ENCODE measurements around the gene SNCB. TPM values are rescaled to one million over a fixed set of nuclear protein-coding genes. Genes with fewer than 3 reads are reported as not detected.

SNCB gene
- total and polyA plus RNA-seq, 2 of the 4 experiments (the other 2 are of a cell fraction) = 0.41 TPM; not detected in 1

- Histone ChIP-seq H2BK20ac (ENCODE audit: low read depth, low read length) (no peak overlapping the region), H2BK120ac (ENCODE audit: low read depth, low read length) (no peak overlapping the region), H3K36me3 (ENCODE audit: control insufficient read depth, insufficient read depth, low read length) (peaks cover 10% of the 10 kb centered on the region; the same call in 1 of the 2 replicates), H3K18ac (ENCODE audit: low read depth, low read length) (no peak overlapping the region), H3K9me1 (ENCODE audit: insufficient read depth, low read length) (peaks cover 3% of the 10 kb centered on the region; the same call in 1 of the 2 replicates), H4K5ac (ENCODE audit: low read depth, low read length) (no peak overlapping the region), H3K9me3 (ENCODE audit: control insufficient read depth, insufficient read depth, low read length) (no peaks in the 10 kb centered on the region), H2BK15ac (ENCODE audit: low read depth, low read length) (no peak overlapping the region), H3K27me3 (ENCODE audit: control insufficient read depth, insufficient read depth, low read length) (no peaks in the 10 kb centered on the region), H3K27ac (ENCODE audit: insufficient read depth, low read length) (no peak overlapping the region), H3K14ac (replicated peaks; ENCODE audit: low read depth, low read length) (no peak overlapping the region), H3K56ac (ENCODE audit: extremely low read depth, insufficient read depth, low read length) (no peak overlapping the region), H2AK9ac (replicated peaks; ENCODE audit: low read depth, low read length, poor library complexity) (no peak overlapping the region), H2BK5ac (ENCODE audit: low read depth, low read length, poor library complexity, severe bottlenecking) (no peak overlapping the region), H3K4ac (ENCODE audit: low read depth, low read length) (no peak overlapping the region), H3K4me3 (ENCODE audit: insufficient read depth, low read depth, low read length) (no peak overlapping the region), H4K8ac (ENCODE audit: low read depth in 2 of 2, low read length in 2 of 2) (no peak overlapping the region), H3K9ac (ENCODE audit: low read depth, low read length) (no peak overlapping the region), H4K20me1 (ENCODE audit: insufficient read depth, low read length) (peaks cover 33% of the 10 kb centered on the region), H3K23ac (ENCODE audit: low read depth, low read length) (no peak overlapping the region), H2AK5ac (ENCODE audit: low read depth, low read length) (no peak overlapping the region), H4K91ac (ENCODE audit: insufficient read depth, low read depth, low read length) (no peak overlapping the region), H3K79me1 (ENCODE audit: low read depth in 1 of 2, low read length in 2 of 2) (peaks cover 0 to 23% of the 10 kb centered on the region in 2 experiments), H2AFZ (replicated peaks; ENCODE audit: low read length, poor library complexity) (no peak overlapping the region), H3K4me1 (ENCODE audit: control insufficient read depth, insufficient read depth, low read length) (0 out of 2 replicates have a peak, but pooled peaks cover 2% of the 10 kb centered on the region), H3K4me2 (ENCODE audit: low read depth, low read length) (no peak overlapping the region)
- in situ Hi-C loops (cut with MboI; ENCODE audit: low sequenced_read_pairs) (no loop called here), intact Hi-C loops (cut with micrococcal nuclease) (no loop called here), dilution Hi-C loops (cut with HindIII; ENCODE audit: low sequenced_read_pairs, unreplicated experiment) (no loop called here)
- WGBS, 2 experiments (ENCODE audit: extremely low coverage in 2 of 2, insufficient read length in 1 of 2) = no CpG with 5 or more reads among the region's 14 CpGs
- ChIA-PET CTCF (no interaction called here), POLR2A (ENCODE audit: unreplicated experiment) (no interaction called here)
- BruUV-seq (replicated peaks) = no TSS peak
- ATAC-seq (ENCODE audit: low read depth) (no peak), DNase-seq (no peak)
- TF ChIP-seq ELK1 (IDR thresholded peaks at IDR 0.05; ENCODE audit: borderline replicate concordance, low read depth, low read length) (no peak), NFE2L2 (IDR thresholded peaks at IDR 0.05; ENCODE audit: low read depth, low read length) (no peak), POLR2A (IDR thresholded peaks at IDR 0.05; ENCODE audit: low read depth, low read length) (no peak), BHLHE40 (IDR thresholded peaks at IDR 0.05; ENCODE audit: low read depth, low read length) (no peak), MXI1 (IDR thresholded peaks at IDR 0.05; ENCODE audit: borderline replicate concordance, low read depth, low read length) (no peak), MAZ (IDR thresholded peaks at IDR 0.05; ENCODE audit: borderline replicate concordance, low read depth, low read length) (no peak), RAD21 (IDR thresholded peaks at IDR 0.05; ENCODE audit: low read length) (no peak)
Measured at GRCh38 chr5:176654856-176655255, 24.5 kb upstream of the SNCB start.

Data from IMR-90 (cell line).